Activated CD4-positive, alpha-beta T cell treated with anti-CD3 and anti-CD28 coated beads, Interleukin-2, amount 50 U/mL, for 4 hours (primary cell): ENCODE results near the gene ANKS4B.

Source experiments
- DNase-seq, 2 experiments: peaks; one replicate each; pipeline ENCODE4 v3.0.0-alpha.2; 2020

Gene ANKS4B

GRCh38 chr16:21302454-21302853 is 69.0 kb downstream of the ANKS4B start:
- no peak for DNase-seq

GRCh38 chr16:21302898-21303528 is 69.5 kb downstream of the ANKS4B start:
- no peak for DNase-seq
